ENCODE results near the gene FAM78B.

GRCh38 chr1:166122873-166123466 lies 43.8 kb downstream of the FAM78B start:
- TF ChIP-seq POLR2A (IDR thresholded peaks at IDR 0.05) (no peak), CTCF (IDR thresholded peaks at IDR 0.05) (no peak)

Data from heart left ventricle (tissue), 13 donors.